Bronchial epithelial cell (primary cell): Measurements from ENCODE around the gene PPP1CA. TPM values are rescaled to one million over a fixed set of nuclear protein-coding genes. Genes with fewer than 3 reads are reported as not detected.

ENCODE experiments used
- DNase-seq: peaks from one replicate; pipeline ENCODE4 v3.0.0-alpha.2; 2010; ENCODE audit warnings: low read depth
- FAIRE-seq: peaks from 2 replicates; lab custom pipeline; 2011; peaks lifted over from hg19 to GRCh38; lab: Jason Lieb, UNC
- H3K27me3 ChIP-seq: 2 replicates; pipeline ENCODE4 v1.5.1; 2011; ENCODE audit warnings: low read length; ENCODE audit not compliant: control insufficient read depth, insufficient read depth
- H3K36me3 ChIP-seq: 2 replicates; pipeline ENCODE4 v1.5.1; 2011; ENCODE audit warnings: low read length; ENCODE audit not compliant: control insufficient read depth, insufficient read depth
- H3K4me3 ChIP-seq: 2 replicates; pipeline ENCODE4 v1.5.1; 2011; ENCODE audit warnings: mild to moderate bottlenecking, low read depth, low read length, control low read depth
- CTCF ChIP-seq: IDR thresholded peaks from 2 replicates; pipeline ENCODE4 v1.5.1; 2011; ENCODE audit warnings: mild to moderate bottlenecking, moderate library complexity, low read length, control low read depth, inconsistent platforms; ENCODE audit not compliant: insufficient read depth, severe bottlenecking
- total RNA-seq: library from RNA; depleted of rRNA; stranded (reverse); fragments of >200 nt; gene quantifications from 2 replicates; pipeline ENCODE4 v1.2.1, GENCODE V29; 2014

The PPP1CA gene
- total RNA-seq, 1 donor from 2014 or later = 209 TPM

GRCh38 chr11:67435031-67435726 lies 33.5 kb upstream of the PPP1CA start:
- Histone ChIP-seq H3K27me3 (no peaks in the 10 kb centered on the region), H3K4me3 (no peak overlapping the region), H3K36me3 (peaks cover 38% of the 10 kb centered on the region)
- DNase-seq = no peak
- no peak for FAIRE-seq
- TF ChIP-seq CTCF = no peak

GRCh38 chr11:67434395-67434881 lies 32.8 kb upstream of the PPP1CA start:
- no peak for FAIRE-seq
- TF ChIP-seq CTCF = no peak
- no peak for DNase-seq
- Histone ChIP-seq H3K36me3 (peaks cover 40% of the 10 kb centered on the region), H3K27me3 (no peaks in the 10 kb centered on the region), H3K4me3 (no peak overlapping the region)

- no peak for DNase-seq
- H3K27me3 ChIP-seq = no peaks in the 10 kb centered on the region
- no peak for FAIRE-seq
- TF ChIP-seq CTCF = no peak
- no peak overlapping the region for H3K4me3 ChIP-seq
- H3K36me3 ChIP-seq = peaks cover 40% of the 10 kb centered on the region
Measured at GRCh38 chr11:67433536-67434394, 32.1 kb upstream of the PPP1CA start.

- TF ChIP-seq CTCF = no peak
Measured at GRCh38 chr11:67432655-67433349, 31.1 kb upstream of the PPP1CA start.

GRCh38 chr11:67431346-67432249 lies 29.9 kb upstream of the PPP1CA start:
- H3K27me3 ChIP-seq = no peaks in the 10 kb centered on the region
- peaks cover 36% of the 10 kb centered on the region for H3K36me3 ChIP-seq
- no peak for TF ChIP-seq CTCF
- H3K4me3 ChIP-seq = no peak overlapping the region
- DNase-seq (no peak), FAIRE-seq (no peak)

More at GRCh38 chr11:67432655-67433349, 31.1 kb upstream of the PPP1CA start:
- no peak overlapping the region for H3K4me3 ChIP-seq
- DNase-seq = no peak
- no peaks in the 10 kb centered on the region for H3K27me3 ChIP-seq
- H3K36me3 ChIP-seq = peaks cover 38% of the 10 kb centered on the region
- FAIRE-seq = no peak
